ENCODE measurements around the gene GPR27. TPM values are rescaled to one million over a fixed set of nuclear protein-coding genes. Genes with fewer than 3 reads are reported as not detected.

GPR27 gene
- polyA plus RNA-seq, 1 donor from 2014 or later = 0.11 TPM

GRCh38 chr3:71787851-71788405 is 34.3 kb downstream of the GPR27 start:
- no peaks in the 10 kb centered on the region for H3K36me3 Mint-ChIP-seq
- peaks cover 4 to 16% (median 14%) of the 10 kb centered on the region in 3 donors for H3K4me1 Mint-ChIP-seq
- H3K27me3 Mint-ChIP-seq = peaks cover 33% of the 10 kb centered on the region
- H3K27ac Mint-ChIP-seq = no peak overlapping the region
- no peaks in the 10 kb centered on the region for H3K9me3 Mint-ChIP-seq
- no peak overlapping the region for H3K4me3 Mint-ChIP-seq

GRCh38 chr3:71789922-71790321 is 36.3 kb downstream of the GPR27 start:
- Mint-ChIP-seq H3K4me3 (no peak overlapping the region), H3K4me1 (peaks cover 0 to 10% (median 7%) of the 10 kb centered on the region in 3 donors), H3K9me3 (no peaks in the 10 kb centered on the region), H3K27me3 (peaks cover 25% of the 10 kb centered on the region), H3K27ac (no peak overlapping the region), H3K36me3 (no peaks in the 10 kb centered on the region)

GRCh38 chr3:71791634-71792033 is 38.0 kb downstream of the GPR27 start:
- peaks cover 14% of the 10 kb centered on the region for H3K27me3 Mint-ChIP-seq
- H3K4me3 Mint-ChIP-seq = no peak overlapping the region
- H3K4me1 Mint-ChIP-seq = no peaks in the 10 kb centered on the region
- H3K9me3 Mint-ChIP-seq = no peaks in the 10 kb centered on the region
- no peaks in the 10 kb centered on the region for H3K36me3 Mint-ChIP-seq
- H3K27ac Mint-ChIP-seq = no peak overlapping the region

GRCh38 chr3:71796290-71796689 is 42.6 kb downstream of the GPR27 start:
- peaks cover 0 to 1% (median 0%) of the 10 kb centered on the region in 3 donors for H3K4me1 Mint-ChIP-seq
- H3K9me3 Mint-ChIP-seq = no peaks in the 10 kb centered on the region
- peaks cover 13% of the 10 kb centered on the region for H3K27me3 Mint-ChIP-seq
- no peaks in the 10 kb centered on the region for H3K36me3 Mint-ChIP-seq
- no peak overlapping the region for H3K4me3 Mint-ChIP-seq
- H3K27ac Mint-ChIP-seq = no peak overlapping the region

- Mint-ChIP-seq H3K27me3 (peaks cover 21% of the 10 kb centered on the region), H3K4me3 (no peak overlapping the region), H3K27ac (no peak overlapping the region), H3K4me1 (peaks cover 0 to 5% (median 1%) of the 10 kb centered on the region in 3 donors), H3K36me3 (no peaks in the 10 kb centered on the region), H3K9me3 (no peaks in the 10 kb centered on the region)
Measured at GRCh38 chr3:71797455-71797854, 43.8 kb downstream of the GPR27 start.

GRCh38 chr3:71800023-71800422 is 46.4 kb downstream of the GPR27 start:
- no peak overlapping the region for H3K27ac Mint-ChIP-seq
- H3K4me3 Mint-ChIP-seq = no peak overlapping the region
- peaks cover 0 to 5% (median 1%) of the 10 kb centered on the region in 3 donors for H3K4me1 Mint-ChIP-seq
- H3K27me3 Mint-ChIP-seq = peaks cover 18% of the 10 kb centered on the region
- no peaks in the 10 kb centered on the region for H3K9me3 Mint-ChIP-seq
- H3K36me3 Mint-ChIP-seq = no peaks in the 10 kb centered on the region

- no peaks in the 10 kb centered on the region for H3K36me3 Mint-ChIP-seq
- peaks cover 0 to 5% (median 1%) of the 10 kb centered on the region in 3 donors for H3K4me1 Mint-ChIP-seq
- peaks cover 21% of the 10 kb centered on the region for H3K27me3 Mint-ChIP-seq
- H3K4me3 Mint-ChIP-seq = no peak overlapping the region
- H3K9me3 Mint-ChIP-seq = no peaks in the 10 kb centered on the region
- H3K27ac Mint-ChIP-seq = peak overlapping the region in 1 of 3 donors; percentile 20
Measured at GRCh38 chr3:71801986-71802385, 48.3 kb downstream of the GPR27 start.

GRCh38 chr3:71803248-71803647 is 49.6 kb downstream of the GPR27 start:
- H3K9me3 Mint-ChIP-seq = no peaks in the 10 kb centered on the region

GRCh38 chr3:71805199-71805598 is 51.5 kb downstream of the GPR27 start:
- Mint-ChIP-seq H3K4me3 (no peak overlapping the region), H3K4me1 (peaks cover 0 to 5% (median 1%) of the 10 kb centered on the region in 3 donors), H3K27ac (no peak overlapping the region), H3K36me3 (no peaks in the 10 kb centered on the region), H3K9me3 (no peaks in the 10 kb centered on the region), H3K27me3 (peaks cover 16% of the 10 kb centered on the region)

More at GRCh38 chr3:71803248-71803647, 49.6 kb downstream of the GPR27 start:
- H3K4me1 Mint-ChIP-seq = peaks cover 0 to 5% (median 1%) of the 10 kb centered on the region in 3 donors
- H3K27ac Mint-ChIP-seq = no peak overlapping the region
- no peak overlapping the region for H3K4me3 Mint-ChIP-seq
- H3K27me3 Mint-ChIP-seq = peaks cover 21% of the 10 kb centered on the region
- H3K36me3 Mint-ChIP-seq = no peaks in the 10 kb centered on the region

- H3K27ac Mint-ChIP-seq = no peak overlapping the region
- H3K9me3 Mint-ChIP-seq = no peaks in the 10 kb centered on the region
- H3K27me3 Mint-ChIP-seq = peaks cover 16% of the 10 kb centered on the region
- peaks cover 0 to 5% (median 0%) of the 10 kb centered on the region in 3 donors for H3K4me1 Mint-ChIP-seq
- no peak overlapping the region for H3K4me3 Mint-ChIP-seq
- no peaks in the 10 kb centered on the region for H3K36me3 Mint-ChIP-seq
Measured at GRCh38 chr3:71805691-71806090, 52.0 kb downstream of the GPR27 start.

Other genes starting within 250 kb of the GPR27 start
- 277 TPM for gene FOXP1, start 170.1 kb upstream of the GPR27 start, polyA plus RNA-seq
- gene EIF4E3, start 28.5 kb upstream of the GPR27 start, polyA plus RNA-seq = 1.7 TPM
- not detected for gene PROK2, start 31.3 kb downstream of the GPR27 start, polyA plus RNA-seq

Measured in IgD-negative memory B cell (primary cell).